GM19328 (cell line): ENCODE results near the gene TSPAN1.

Source experiments
- ATAC-seq: cut with Tn5 transposase; IDR thresholded peaks from one replicate; pipeline ENCODE4 v1.9.1; 2021; ENCODE audit warnings: mild to moderate bottlenecking, moderate library complexity; ENCODE audit not compliant: unreplicated experiment

Gene TSPAN1

GRCh38 chr1:46186076-46186475, 11.2 kb downstream of the TSPAN1 start:
- ATAC-seq, result no peak

DNA sequence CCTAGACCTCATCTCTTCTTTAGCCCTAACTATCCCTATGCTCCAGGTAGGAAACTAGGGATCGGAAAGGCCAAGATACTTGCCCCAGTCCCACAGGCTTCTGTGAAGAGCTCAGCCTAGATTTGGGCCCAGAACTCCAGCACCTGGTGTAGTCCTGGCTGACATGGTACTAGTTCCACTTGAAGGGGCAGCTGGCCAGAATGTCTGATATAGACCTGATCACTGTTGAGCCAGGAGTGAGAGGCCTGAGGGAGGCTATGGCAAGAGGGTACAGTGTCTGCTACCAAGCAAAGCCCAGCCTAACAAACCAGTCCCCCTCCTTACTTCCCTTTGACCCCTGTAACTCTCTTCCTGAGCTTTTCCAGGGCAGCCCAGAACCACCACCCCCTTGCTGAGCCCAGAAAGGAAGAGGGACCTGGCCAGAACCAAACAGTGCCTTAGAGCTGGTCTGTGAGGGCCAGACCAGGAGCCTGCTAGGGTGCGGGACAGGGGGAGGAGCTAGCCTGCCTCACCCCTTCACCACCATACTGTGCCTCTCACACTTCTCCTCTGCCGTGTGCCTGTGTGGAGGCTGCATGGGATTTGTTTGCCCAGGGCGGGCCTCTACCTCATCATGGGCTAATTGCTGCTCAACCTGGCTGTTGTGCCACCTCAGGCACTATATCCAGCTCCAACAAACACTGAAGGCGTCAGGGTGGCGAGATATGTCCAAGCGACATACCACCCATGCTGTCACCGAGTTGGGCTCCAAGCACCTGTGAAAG, 12.4 kb downstream of the TSPAN1 start:
- no peak for ATAC-seq

DNA sequence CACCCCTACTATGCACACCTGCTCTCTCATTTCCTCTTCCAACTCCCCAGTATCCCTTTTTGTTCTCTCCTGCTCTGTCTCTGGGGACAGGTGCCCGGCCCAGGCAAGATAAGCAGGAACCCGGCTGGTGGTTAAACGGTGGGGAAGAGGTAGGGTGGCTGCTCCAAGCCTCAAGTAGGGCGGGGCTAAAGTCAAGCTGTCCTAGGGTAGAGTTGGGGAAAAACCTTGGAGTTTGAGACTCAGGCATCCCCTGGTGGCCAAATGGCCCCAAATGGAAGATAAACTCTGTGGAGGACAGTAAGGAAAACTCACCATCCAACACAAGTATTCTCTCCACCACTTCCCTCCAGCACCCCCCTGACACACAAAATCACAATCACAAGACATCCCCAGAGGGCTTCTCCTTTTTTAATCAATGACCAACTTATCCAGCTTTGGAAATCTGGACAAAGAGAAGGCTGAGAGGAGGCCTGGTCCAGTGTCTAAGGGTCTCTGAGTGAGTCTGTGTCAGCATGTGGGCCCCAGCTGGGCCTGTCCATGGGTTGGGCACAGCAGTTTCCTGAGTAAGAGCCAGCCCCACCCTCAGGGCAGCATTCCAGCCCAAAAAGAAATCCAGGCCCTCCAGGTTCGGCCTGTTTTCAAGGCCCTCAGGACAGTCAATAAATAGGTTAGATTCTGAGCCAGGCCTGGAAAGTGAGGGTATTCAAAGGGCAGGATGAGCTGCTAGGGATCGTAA, 13.6 kb downstream of the TSPAN1 start:
- no peak for ATAC-seq

GRCh38 chr1:46190539-46190938, 15.7 kb downstream of the TSPAN1 start:
- no peak for ATAC-seq

DNA sequence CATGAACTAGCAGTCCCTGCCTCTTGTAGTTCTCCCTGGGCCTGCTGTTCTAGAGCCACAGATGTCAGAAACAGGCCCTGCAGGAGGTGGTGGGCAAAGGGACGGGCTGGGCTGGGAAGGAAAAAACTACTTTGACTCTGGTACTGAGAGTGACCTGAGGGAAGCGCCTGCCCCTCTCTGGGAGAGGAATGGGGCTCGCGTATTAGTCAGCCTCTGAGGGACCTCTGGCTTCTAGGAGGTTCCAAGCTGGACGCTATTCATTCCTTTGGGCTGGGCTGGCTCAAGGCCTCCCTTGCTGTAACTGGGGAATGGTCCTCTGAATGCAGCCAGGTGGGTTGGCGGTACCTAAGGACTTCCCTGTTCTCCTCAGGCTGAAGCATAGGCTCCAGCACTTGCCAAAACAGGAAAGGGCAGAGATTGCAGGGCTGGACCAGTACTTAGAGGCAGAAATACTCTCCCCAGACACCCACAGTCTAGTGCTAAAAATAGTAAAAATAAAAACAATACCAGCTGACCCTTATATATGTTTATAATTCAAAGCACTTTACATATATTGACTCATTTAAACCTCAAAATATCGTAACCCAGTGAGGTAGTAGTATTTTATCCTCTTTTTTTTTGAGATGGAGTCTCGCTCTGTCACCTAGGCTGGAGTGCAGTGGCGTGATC, 16.3 kb downstream of the TSPAN1 start:
- no peak for ATAC-seq

GRCh38 chr1:46192171-46192570, 17.3 kb downstream of the TSPAN1 start:
- no peak for ATAC-seq

DNA sequence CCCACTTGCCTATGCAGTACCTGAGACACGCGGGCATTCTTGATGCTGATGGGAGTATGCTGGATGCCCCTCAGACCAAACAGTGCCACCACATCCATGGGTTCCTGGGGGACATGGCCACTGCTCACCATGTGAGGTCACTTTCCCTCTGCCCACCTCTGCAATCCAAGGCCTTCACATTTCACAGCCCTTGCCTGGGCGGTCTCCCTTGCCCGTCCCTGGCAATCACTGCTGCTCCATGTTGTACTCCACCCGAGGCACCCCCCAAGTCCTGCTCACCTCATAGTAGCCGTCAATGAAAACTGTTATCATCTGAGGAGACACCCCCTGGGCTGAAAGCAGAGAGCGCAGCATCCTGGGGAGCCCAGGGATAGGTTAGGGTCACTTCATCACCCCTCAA, 18.4 kb downstream of the TSPAN1 start:
- ATAC-seq, result no peak

- no peak for ATAC-seq
These were observed 19.2 kb downstream of the TSPAN1 start for GRCh38 chr1:46193984-46194570.

DNA sequence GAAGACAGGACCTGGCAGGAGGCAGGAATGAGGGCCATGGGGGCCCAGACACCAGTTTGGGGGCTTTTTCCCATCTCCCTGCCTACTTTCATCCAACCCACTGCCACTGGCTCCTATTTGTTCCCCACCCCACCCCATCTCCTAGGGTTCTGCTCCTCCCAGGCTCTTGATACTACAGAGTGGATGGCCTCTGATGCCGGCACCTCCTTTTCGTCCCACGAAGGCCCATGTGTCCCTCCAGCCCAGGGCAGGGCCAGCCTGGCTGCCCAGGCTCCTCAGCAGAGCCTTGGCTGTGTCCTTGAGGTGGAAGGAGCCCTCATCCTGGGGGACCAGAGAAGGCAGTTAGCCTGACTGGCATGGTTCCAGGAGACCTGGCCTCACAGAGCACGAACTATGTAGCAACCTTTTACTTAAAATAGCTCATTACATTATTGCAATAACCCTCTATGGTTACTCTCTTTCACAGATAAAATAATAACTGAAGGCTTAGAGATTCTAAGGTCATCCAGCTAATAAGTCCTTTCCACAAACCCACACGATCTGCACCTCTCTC, 19.8 kb downstream of the TSPAN1 start:
- ATAC-seq, result no peak

- ATAC-seq, result no peak
These were observed 21.7 kb downstream of the TSPAN1 start for GRCh38 chr1:46196609-46197008.

GRCh38 chr1:46197560-46197963, 22.7 kb downstream of the TSPAN1 start:
- no peak for ATAC-seq

GRCh38 chr1:46197964-46198811, 23.3 kb downstream of the TSPAN1 start, which contains the start of gene POMGNT1:
Gene POMGNT1, minus strand, starts transcription at chr1:46198434. Its CDS starts 613 bp downstream, at chr1:46197821.
- ATAC-seq, result peak; percentile 85

GRCh38 chr1:46199233-46199749, 24.4 kb downstream of the TSPAN1 start:
- ATAC-seq, result no peak

DNA sequence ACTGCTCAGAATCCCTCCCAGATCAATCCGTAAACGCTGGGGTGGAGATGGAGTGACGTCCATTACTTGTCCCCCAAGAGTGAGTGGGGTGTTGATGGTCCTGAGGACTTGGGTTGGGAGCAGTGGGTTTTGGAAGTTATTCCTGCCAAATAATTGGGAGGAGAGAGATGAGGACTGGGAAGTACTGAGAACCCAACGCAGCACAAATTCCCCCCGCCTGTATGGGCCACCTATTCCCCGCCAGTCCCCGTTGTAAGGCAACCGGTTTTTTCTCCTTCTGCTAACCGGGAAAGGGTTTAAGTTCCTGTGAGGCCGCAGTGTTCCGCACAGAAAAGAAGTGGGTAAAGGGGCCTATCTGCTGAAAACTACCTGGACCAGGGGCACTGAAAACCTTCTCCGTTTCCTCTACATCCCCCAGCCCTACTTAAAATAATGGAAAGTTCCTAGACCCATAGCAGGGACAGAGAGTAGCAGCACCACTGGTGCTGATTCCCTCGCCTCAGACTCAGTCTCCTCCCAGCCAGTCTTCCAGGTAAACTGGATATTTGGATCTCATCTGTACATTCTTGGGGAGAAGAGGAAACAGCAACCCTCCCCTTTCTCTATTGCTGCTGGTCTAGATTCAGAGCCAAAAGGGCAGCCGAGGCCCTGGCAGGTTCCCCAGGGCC, 29.0 kb downstream of the TSPAN1 start:
- ATAC-seq, result no peak

- no peak for ATAC-seq
These were observed 29.5 kb downstream of the TSPAN1 start for GRCh38 chr1:46204406-46204742.

DNA sequence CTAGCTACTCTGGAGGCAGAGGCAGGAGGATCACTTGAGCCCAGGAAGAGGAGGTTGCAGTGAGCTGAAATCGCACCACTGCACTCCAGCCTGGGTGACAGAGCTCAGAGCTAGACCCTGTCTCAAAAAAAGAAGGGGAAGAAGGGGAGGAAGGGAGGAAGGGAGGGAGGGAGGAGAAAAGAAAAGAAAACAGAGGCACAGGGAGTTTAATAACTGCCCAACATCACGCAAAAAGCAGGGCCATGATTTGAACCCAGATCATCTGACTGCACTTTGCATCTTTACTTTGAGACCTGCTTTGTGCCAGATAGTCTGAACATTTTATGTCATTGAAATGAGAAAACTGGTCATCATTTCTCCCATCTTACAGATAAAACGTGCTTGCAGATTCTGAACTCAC, 30.3 kb downstream of the TSPAN1 start:
- no peak for ATAC-seq

DNA sequence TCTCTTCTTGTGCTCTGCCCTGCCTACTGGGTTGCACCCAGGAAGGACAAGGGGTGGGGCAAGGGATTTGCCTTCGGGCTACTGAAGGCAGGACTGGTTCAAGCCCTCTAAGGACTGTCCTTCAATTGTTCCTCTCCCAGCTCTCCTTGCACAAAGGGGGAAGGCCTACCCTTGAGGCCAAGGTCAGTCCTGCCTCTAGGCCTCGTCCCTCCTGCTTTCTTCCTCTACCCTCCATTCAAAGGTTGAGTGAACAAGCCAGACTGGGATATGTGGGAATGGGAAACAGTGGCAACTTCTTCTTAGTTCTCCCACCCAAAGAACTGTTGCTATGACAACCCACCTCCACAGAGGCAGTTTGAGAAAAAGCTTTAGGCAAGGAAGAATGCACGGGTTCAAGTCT, 30.9 kb downstream of the TSPAN1 start:
- no peak for ATAC-seq

- no peak for ATAC-seq
These were observed 31.5 kb downstream of the TSPAN1 start for GRCh38 chr1:46206399-46206798.

DNA sequence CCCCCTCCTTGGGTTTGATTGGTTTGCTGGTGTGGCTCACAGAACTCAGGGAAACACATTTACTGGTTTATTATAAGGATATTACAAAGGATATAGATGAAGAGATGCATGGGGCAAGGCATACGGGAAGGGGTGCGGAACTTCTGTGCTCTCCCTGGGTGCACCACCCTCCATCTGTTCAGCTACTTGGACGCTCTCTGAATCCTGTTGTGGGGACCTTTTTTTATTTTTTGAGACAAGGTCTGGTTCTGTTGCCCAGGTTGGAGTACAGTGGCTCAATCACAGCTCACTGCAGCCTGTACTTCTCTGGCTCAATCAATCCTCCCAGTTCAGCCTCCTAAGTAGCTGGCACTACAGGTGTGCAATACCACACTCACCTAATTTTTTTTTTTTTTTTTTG, 35.7 kb downstream of the TSPAN1 start:
- no peak for ATAC-seq

GRCh38 chr1:46211051-46211450, 36.2 kb downstream of the TSPAN1 start:
- no peak for ATAC-seq
